HG03108 (cell line): ENCODE measurements around the gene FBXL17.

Source experiments
- ATAC-seq: cut with Tn5 transposase; IDR thresholded peaks from one replicate; pipeline ENCODE4 v1.9.1; 2021; ENCODE audit warnings: moderate library complexity; ENCODE audit not compliant: unreplicated experiment

Gene FBXL17

GRCh38 chr5:108102463-108102862 lies 279.4 kb downstream of the FBXL17 start:
- ATAC-seq = no peak

- ATAC-seq = no peak
These were observed 280.1 kb downstream of the FBXL17 start for GRCh38 chr5:108101821-108102220.

- ATAC-seq = no peak
These were observed 280.8 kb downstream of the FBXL17 start for GRCh38 chr5:108101130-108101529.

- no peak for ATAC-seq
These were observed 287.1 kb downstream of the FBXL17 start for GRCh38 chr5:108094800-108095199.

GRCh38 chr5:108093186-108093585 lies 288.7 kb downstream of the FBXL17 start:
- ATAC-seq = no peak

- ATAC-seq = no peak
These were observed 291.0 kb downstream of the FBXL17 start for GRCh38 chr5:108090946-108091345.

- ATAC-seq = no peak
These were observed 297.8 kb downstream of the FBXL17 start for GRCh38 chr5:108084105-108084504.

GRCh38 chr5:108083232-108083631 lies 298.7 kb downstream of the FBXL17 start:
- no peak for ATAC-seq

GRCh38 chr5:108081707-108082106 lies 300.2 kb downstream of the FBXL17 start:
- ATAC-seq = no peak

GRCh38 chr5:108079753-108080152 lies 302.1 kb downstream of the FBXL17 start:
- ATAC-seq = no peak

GRCh38 chr5:108078882-108079281 lies 303.0 kb downstream of the FBXL17 start:
- no peak for ATAC-seq

- ATAC-seq = no peak
These were observed 303.6 kb downstream of the FBXL17 start for GRCh38 chr5:108078345-108078744.

GRCh38 chr5:108074626-108075025 lies 307.3 kb downstream of the FBXL17 start:
- no peak for ATAC-seq

GRCh38 chr5:108064302-108064701 lies 317.6 kb downstream of the FBXL17 start:
- ATAC-seq = no peak

- no peak for ATAC-seq
These were observed 320.0 kb downstream of the FBXL17 start for GRCh38 chr5:108061941-108062340.

GRCh38 chr5:108060340-108060739 lies 321.6 kb downstream of the FBXL17 start:
- ATAC-seq = no peak

- no peak for ATAC-seq
These were observed 322.6 kb downstream of the FBXL17 start for GRCh38 chr5:108059334-108059733.

- no peak for ATAC-seq
These were observed 327.5 kb downstream of the FBXL17 start for GRCh38 chr5:108054349-108054748.

- no peak for ATAC-seq
These were observed 334.8 kb downstream of the FBXL17 start for GRCh38 chr5:108046955-108047670.

GRCh38 chr5:108036482-108036881 lies 345.4 kb downstream of the FBXL17 start:
- no peak for ATAC-seq

GRCh38 chr5:108028883-108029282 lies 353.0 kb downstream of the FBXL17 start:
- ATAC-seq = no peak

GRCh38 chr5:108028412-108028811 lies 353.5 kb downstream of the FBXL17 start:
- ATAC-seq = no peak

GRCh38 chr5:108025957-108026356 lies 355.9 kb downstream of the FBXL17 start:
- ATAC-seq = no peak
